ENCODE data around the gene PRR7.

DNA sequence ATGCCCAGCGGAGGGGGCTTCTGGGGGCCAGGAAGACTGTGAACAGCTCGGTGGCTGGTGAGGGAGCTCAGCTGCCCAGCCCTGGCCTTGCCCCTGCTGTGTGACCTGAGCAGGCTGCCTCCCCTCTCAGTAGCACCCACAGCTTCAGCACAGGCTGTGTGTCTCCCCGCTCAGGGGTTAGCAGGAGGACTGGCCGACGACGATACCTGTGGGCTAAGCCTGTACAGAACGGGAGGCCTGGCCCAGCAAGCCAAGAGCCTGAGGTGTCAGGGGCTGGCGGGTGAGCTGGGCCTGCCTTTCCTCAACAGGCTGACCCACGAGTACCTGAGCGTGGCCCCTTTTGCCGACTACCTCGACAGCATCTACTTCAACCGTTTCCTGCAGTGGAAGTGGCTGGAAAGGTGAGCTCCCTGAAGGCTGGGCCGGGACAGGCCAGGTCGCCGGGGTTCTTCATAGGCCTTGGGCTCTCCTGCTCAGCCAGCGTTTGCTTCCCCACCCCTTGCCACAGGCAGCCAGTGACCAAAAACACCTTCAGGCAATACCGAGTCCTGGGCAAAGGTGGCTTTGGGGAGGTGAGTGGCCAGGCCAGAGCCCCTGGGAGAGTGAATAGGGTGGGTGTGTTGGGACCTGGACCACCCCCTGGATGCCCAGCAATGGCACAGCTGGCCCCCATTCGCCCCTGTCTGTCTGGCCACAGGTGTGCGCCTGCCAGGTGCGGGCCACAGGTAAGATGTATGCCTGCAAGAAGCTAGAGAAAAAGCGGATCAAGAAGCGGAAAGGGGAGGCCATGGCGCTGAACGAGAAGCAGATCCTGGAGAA lies 13.6 kb upstream of the PRR7 start:
- no peak for TF ChIP-seq POLR2A (IDR thresholded peaks at IDR 0.05)
- TF ChIP-seq, protein P1, sequence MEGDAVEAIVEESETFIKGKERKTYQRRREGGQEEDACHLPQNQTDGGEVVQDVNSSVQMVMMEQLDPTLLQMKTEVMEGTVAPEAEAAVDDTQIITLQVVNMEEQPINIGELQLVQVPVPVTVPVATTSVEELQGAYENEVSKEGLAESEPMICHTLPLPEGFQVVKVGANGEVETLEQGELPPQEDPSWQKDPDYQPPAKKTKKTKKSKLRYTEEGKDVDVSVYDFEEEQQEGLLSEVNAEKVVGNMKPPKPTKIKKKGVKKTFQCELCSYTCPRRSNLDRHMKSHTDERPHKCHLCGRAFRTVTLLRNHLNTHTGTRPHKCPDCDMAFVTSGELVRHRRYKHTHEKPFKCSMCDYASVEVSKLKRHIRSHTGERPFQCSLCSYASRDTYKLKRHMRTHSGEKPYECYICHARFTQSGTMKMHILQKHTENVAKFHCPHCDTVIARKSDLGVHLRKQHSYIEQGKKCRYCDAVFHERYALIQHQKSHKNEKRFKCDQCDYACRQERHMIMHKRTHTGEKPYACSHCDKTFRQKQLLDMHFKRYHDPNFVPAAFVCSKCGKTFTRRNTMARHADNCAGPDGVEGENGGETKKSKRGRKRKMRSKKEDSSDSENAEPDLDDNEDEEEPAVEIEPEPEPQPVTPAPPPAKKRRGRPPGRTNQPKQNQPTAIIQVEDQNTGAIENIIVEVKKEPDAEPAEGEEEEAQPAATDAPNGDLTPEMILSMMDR (IDR thresholded peaks at IDR 0.05), result no peak

Data from esophagus squamous epithelium (tissue), 4 donors.